Ishikawa (cell line): ENCODE results near the gene DUSP16.

Experiments
- CREB1 ChIP-seq: IDR thresholded peaks from 2 replicates; pipeline ENCODE4 v1.6.1; 2012; ENCODE audit warnings: low read depth
- EP300 ChIP-seq: IDR thresholded peaks from 2 replicates; pipeline ENCODE4 v1.6.1; 2012; ENCODE audit warnings: borderline replicate concordance
- FOXM1 ChIP-seq: IDR thresholded peaks from 2 replicates; pipeline ENCODE4 v1.6.1; 2012; ENCODE audit warnings: low read depth, borderline replicate concordance
- NFIC ChIP-seq: IDR thresholded peaks from 2 replicates; pipeline ENCODE4 v1.6.1; 2012
- TAF1 ChIP-seq: IDR thresholded peaks from 2 replicates; pipeline ENCODE4 v1.6.1; 2012; ENCODE audit warnings: low read depth, mild to moderate bottlenecking
- TEAD4 ChIP-seq: IDR thresholded peaks from 2 replicates; pipeline ENCODE4 v1.6.1; 2012
- YY1 ChIP-seq: IDR thresholded peaks from 2 replicates; pipeline ENCODE4 v1.6.1; 2012; ENCODE audit warnings: low read depth
- TF ChIP-seq, protein P1 (sequence below): IDR thresholded peaks from 2 replicates; pipeline ENCODE4 v1.6.1; 2012; ENCODE audit warnings: low read depth, mild to moderate bottlenecking

DNA sequence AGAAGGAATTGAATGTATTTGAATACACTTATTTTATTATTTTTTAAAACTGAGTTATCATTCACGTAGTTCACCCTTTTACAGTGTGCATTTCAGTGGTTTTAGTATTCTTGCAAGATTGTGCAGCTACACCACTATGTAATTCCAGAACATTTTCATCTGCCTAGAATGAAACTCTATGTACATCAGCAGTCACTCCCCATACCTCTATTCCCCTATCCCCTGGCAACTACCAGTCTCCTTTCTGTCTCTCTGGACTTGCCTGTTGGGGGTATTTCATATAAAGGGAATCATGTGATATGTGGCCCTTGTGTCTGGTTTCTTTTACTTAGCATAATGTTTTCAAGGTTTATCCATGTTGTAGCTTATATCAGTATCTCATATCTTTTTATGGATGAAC is 109.0 kb downstream of the DUSP16 start:
- TF ChIP-seq NFIC (no peak), CREB1 (no peak), YY1 (no peak), TAF1 (no peak), TEAD4 (no peak), EP300 (no peak), FOXM1 (no peak)
- TF ChIP-seq, protein P1, sequence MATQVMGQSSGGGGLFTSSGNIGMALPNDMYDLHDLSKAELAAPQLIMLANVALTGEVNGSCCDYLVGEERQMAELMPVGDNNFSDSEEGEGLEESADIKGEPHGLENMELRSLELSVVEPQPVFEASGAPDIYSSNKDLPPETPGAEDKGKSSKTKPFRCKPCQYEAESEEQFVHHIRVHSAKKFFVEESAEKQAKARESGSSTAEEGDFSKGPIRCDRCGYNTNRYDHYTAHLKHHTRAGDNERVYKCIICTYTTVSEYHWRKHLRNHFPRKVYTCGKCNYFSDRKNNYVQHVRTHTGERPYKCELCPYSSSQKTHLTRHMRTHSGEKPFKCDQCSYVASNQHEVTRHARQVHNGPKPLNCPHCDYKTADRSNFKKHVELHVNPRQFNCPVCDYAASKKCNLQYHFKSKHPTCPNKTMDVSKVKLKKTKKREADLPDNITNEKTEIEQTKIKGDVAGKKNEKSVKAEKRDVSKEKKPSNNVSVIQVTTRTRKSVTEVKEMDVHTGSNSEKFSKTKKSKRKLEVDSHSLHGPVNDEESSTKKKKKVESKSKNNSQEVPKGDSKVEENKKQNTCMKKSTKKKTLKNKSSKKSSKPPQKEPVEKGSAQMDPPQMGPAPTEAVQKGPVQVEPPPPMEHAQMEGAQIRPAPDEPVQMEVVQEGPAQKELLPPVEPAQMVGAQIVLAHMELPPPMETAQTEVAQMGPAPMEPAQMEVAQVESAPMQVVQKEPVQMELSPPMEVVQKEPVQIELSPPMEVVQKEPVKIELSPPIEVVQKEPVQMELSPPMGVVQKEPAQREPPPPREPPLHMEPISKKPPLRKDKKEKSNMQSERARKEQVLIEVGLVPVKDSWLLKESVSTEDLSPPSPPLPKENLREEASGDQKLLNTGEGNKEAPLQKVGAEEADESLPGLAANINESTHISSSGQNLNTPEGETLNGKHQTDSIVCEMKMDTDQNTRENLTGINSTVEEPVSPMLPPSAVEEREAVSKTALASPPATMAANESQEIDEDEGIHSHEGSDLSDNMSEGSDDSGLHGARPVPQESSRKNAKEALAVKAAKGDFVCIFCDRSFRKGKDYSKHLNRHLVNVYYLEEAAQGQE = no peak
